Fibroblast of lung (primary cell): Measurements from ENCODE around the gene TMEM196.

Source experiments
- EZH2 ChIP-seq: IDR thresholded peaks from 2 replicates; pipeline ENCODE4 v1.5.1; 2012; ENCODE audit warnings: low read length, control low read depth, mild to moderate bottlenecking; ENCODE audit errors: missing control alignments
- TF ChIP-seq, protein P1 (sequence below), 2 donors: IDR thresholded peaks in 1 of 2; conservative IDR thresholded peaks in 1 of 2; 1 replicate in 1 of 2; 2 replicates in 1 of 2; pipeline ENCODE4 v1.5.1; 2011 to 2012; ENCODE audit warnings: low read length in 2 of 2, control low read depth in 1 of 2, inconsistent platforms in 1 of 2, low read depth in 1 of 2, mild to moderate bottlenecking in 1 of 2

- TF ChIP-seq, protein P1, sequence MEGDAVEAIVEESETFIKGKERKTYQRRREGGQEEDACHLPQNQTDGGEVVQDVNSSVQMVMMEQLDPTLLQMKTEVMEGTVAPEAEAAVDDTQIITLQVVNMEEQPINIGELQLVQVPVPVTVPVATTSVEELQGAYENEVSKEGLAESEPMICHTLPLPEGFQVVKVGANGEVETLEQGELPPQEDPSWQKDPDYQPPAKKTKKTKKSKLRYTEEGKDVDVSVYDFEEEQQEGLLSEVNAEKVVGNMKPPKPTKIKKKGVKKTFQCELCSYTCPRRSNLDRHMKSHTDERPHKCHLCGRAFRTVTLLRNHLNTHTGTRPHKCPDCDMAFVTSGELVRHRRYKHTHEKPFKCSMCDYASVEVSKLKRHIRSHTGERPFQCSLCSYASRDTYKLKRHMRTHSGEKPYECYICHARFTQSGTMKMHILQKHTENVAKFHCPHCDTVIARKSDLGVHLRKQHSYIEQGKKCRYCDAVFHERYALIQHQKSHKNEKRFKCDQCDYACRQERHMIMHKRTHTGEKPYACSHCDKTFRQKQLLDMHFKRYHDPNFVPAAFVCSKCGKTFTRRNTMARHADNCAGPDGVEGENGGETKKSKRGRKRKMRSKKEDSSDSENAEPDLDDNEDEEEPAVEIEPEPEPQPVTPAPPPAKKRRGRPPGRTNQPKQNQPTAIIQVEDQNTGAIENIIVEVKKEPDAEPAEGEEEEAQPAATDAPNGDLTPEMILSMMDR (conservative IDR thresholded peaks at IDR 0.05 in 1 of 2, IDR thresholded peaks at IDR 0.05 in 1 of 2; ENCODE audit: low read depth in 1 of 2, low read length in 2 of 2) = peak; percentile 47 to 65
- TF ChIP-seq EZH2 = no peak
Observed at GRCh38 chr7:19754521-19755116, 18.8 kb downstream of the TMEM196 start.
